GM21528 (cell line): ENCODE data around the gene AP5S1.

Source experiments
- ATAC-seq: cut with Tn5 transposase; IDR thresholded peaks from one replicate; pipeline ENCODE4 v1.9.1; 2021; ENCODE audit warnings: mild to moderate bottlenecking, moderate library complexity; ENCODE audit not compliant: unreplicated experiment, low FRiP score

Gene AP5S1

GRCh38 chr20:3820048-3820900 lies at the start of gene AP5S1:
AP5S1 (plus strand) TSS chr20:3820547; CDS start chr20:3822118, 1,571 bp downstream.
- ATAC-seq: peak; percentile 85

- ATAC-seq: no peak
Observed at GRCh38 chr20:3771552-3772058, 48.7 kb upstream of the AP5S1 start.

- no peak for ATAC-seq
Observed at GRCh38 chr20:3775457-3776108, 44.8 kb upstream of the AP5S1 start.

- no peak for ATAC-seq
Observed at GRCh38 chr20:3777381-3777715, 43.0 kb upstream of the AP5S1 start.

- no peak for ATAC-seq
Observed at GRCh38 chr20:3777716-3778629, 42.4 kb upstream of the AP5S1 start.

- ATAC-seq: no peak
Observed at GRCh38 chr20:3778976-3779375, 41.4 kb upstream of the AP5S1 start.

- peak; percentile 43 for ATAC-seq
Observed at GRCh38 chr20:3781153-3781910, 39.0 kb upstream of the AP5S1 start, which contains the start of gene SPEF1. SPEF1 (minus strand) TSS chr20:3781448; CDS start chr20:3781287, 161 bp downstream.

GRCh38 chr20:3782597-3782996 lies 37.8 kb upstream of the AP5S1 start:
- ATAC-seq: no peak

- ATAC-seq: no peak
Observed at GRCh38 chr20:3783068-3783489, 37.3 kb upstream of the AP5S1 start.

- ATAC-seq: no peak
Observed at GRCh38 chr20:3783511-3784195, 36.7 kb upstream of the AP5S1 start.

- ATAC-seq: no peak
Observed at GRCh38 chr20:3784216-3784853, 36.0 kb upstream of the AP5S1 start.

- no peak for ATAC-seq
Observed at GRCh38 chr20:3784863-3785239, 35.5 kb upstream of the AP5S1 start.

GRCh38 chr20:3785240-3786125 lies 34.9 kb upstream of the AP5S1 start:
- ATAC-seq: no peak

GRCh38 chr20:3786126-3786484 lies 34.2 kb upstream of the AP5S1 start:
- ATAC-seq: peak; percentile 10

GRCh38 chr20:3786665-3787323 lies 33.6 kb upstream of the AP5S1 start, which contains the start of gene CENPB:
CENPB (minus strand) TSS chr20:3786740; CDS start chr20:3786483, 257 bp downstream.
- ATAC-seq: peak; percentile 71

GRCh38 chr20:3787324-3788014 lies 32.9 kb upstream of the AP5S1 start:
- no peak for ATAC-seq

GRCh38 chr20:3788685-3789155 lies 31.6 kb upstream of the AP5S1 start:
- ATAC-seq: no peak
